ENCODE results near the gene MPZL3. TPM values are rescaled to one million over a fixed set of nuclear protein-coding genes. Genes with fewer than 3 reads are reported as not detected.
A peak's percentile ranks its signal among the peaks of the same experiment; 100 is the strongest.

Gene MPZL3
- total RNA-seq, 2 donors from 2014 or later = 1.0 to 1.1 TPM

DNA sequence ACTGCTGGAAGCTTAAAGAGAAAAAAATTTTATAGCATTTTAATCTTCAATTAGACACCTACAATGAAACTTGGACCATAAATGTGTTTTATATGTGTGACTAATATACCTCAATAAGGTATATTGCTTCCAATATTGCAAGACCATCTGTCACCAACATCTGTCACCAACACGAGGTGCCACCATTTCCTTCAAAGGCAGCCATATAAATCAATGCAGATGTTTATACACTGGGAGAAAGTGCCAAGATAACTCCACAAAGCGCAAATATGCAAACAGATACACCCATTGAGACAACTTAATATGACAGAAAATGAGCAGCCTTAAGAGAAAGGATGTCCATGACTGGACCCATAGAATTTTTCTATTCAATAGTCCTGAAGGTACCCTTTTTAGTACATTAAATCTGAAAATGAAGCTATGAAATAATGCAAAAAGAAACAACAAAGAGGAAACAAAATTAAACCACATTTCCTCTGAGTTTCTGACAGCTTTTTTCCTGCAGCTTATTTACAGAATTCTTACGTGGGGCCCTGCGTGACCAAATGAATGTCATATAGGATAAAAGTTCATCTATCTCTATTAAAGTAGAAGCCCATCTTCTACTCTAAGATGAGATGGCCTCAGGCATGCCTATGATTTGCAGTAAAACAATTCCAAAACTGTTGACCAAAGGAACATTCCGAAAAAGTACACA lies 12.5 kb downstream of the MPZL3 start:
- DNase-seq = no peak
- no peak for ATAC-seq
- intact Hi-C loops (cut with DNase I) = no loop called here

DNA sequence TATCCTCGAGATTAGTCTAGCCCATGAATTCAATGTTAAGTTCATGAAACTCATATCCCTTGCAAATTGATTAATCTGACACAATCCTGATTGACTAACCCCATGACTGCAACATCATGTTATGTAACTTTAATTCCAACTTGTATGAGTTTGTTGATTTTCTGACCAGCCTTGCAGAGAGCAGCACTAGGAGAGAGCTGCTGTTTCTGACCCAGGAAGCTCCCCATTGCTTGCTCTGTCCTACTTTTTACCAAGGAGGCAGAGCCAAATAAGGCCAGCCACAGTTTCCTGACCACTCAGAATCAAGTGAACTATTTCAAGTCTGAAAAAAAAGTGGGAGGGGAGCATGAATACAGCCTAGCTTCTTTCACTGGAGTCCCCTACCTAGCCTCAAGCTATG lies 13.2 kb downstream of the MPZL3 start:
- DNase-seq = no peak
- intact Hi-C loops (cut with DNase I) = no loop called here
- ATAC-seq = no peak

DNA sequence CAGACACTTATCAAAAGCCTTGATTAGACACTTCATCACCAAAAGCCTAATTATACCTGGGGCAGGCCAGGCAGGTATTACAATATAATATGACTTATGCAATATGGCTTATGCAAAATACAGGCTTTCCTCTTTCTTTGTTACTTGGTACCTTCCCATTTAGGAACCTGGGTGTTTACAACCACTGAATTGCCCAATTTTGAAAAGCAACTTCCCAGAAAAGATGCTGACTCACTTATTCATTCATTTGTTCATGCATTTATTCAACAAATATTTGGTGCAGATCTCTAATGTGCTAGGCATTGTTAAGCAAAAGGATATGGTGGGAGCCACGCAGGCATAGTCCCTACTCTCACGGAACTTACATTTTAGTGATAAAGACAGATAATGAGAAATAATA lies 13.7 kb downstream of the MPZL3 start:
- no peak for ATAC-seq
- no peak for DNase-seq
- intact Hi-C loops (cut with DNase I) = no loop called here

DNA sequence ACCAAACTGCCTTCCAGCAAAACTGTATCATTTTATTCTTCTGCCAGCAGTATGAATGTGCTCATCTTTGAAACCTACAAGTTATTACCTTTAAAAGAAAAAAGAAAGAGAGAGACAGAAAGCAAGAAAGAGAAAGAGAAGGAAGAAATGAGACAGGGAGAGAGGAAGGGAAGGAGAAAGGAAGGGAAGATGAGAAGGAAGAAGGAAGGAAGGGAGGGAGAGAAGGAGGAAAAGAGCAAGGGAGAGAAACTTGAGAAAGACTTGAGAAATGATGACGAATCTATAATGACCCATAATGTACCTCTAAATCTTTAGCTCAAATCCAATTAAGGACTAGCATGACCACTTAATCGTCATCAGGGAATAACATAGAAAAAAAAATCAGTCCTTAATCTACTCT lies 16.0 kb downstream of the MPZL3 start:
- DNase-seq = no peak
- no peak for ATAC-seq
- intact Hi-C loops (cut with DNase I) = no loop called here

DNA sequence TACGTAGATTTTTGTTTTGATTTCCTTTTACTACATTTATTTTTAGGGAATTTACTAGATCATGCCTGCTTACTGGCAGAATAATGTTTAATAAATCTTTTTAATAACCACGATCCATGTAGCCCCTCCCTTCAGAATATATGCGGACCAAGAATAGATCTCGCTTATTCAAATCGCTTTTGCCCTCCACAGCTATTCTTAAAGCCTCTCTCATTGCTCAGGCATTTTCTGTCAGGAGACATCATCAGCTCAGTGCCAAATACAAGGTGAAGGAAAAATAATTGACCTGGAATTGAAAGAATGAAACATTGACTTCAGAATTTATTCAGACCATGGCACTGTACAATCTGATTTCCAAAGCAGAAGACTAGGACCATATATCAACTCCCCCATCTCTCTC lies 17.3 kb downstream of the MPZL3 start:
- ATAC-seq (no peak), DNase-seq (no peak)
- intact Hi-C loops (cut with DNase I) = no loop called here

DNA sequence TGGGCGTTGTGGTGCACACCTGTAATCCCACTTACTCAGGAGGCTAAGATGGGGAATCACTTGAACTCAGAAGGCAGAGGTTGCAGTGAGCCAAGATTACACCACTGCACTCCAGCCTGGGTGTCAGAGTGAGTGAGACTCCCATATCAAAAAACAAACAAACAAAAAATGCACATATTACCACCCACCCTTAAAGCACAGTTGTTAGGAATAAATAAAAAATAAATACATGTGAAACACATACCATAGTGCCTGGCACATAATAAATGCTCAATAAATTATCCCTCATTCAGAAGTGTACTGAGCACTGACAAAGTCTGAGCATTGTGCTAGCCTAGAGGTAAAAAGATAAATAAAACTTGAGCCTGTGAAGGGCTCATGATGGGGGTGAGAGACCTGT lies 18.3 kb downstream of the MPZL3 start:
- intact Hi-C loops (cut with DNase I) = no loop called here
- DNase-seq (no peak), ATAC-seq (no peak)

DNA sequence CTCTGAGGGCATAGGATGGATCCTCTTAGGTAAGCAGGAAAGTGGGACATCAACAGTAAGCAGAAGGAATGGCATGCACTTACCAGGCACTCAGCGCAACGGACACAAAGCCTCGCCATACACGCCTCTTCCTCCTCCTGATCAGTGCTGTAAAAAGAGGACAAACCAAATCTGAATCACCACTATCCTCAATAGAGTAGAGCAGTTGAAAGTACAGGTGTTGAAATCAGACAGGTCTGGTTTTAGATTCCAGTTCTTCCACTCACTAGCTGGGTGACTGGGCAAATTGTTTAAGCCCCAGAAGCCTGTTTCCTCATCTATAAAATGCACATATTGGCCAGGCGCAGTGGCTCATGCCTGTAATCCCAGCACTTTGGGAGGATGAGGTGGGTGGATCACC lies 18.8 kb downstream of the MPZL3 start:
- DNase-seq = no peak
- intact Hi-C loops (cut with DNase I) = no loop called here
- no peak for ATAC-seq

DNA sequence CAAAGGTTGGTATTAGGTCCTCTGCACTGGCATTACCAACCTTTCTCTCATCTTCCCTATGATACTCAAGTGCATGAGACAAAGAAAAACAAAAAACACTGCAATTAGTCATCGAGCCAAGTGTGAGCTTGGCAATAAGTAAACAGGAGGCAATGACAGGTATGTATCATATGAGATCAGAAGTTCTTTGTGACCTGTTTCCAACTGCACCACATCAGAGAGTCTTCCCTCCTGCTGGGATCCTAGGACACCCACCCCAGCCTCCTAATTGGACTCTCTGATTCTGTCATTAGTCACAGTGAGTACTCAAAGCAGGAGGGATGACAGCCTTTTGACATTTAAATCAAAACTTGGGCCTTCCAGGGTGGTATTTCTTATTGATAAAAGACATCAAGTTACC lies 19.5 kb downstream of the MPZL3 start:
- intact Hi-C loops (cut with DNase I) = no loop called here
- DNase-seq (no peak), ATAC-seq (no peak)

DNA sequence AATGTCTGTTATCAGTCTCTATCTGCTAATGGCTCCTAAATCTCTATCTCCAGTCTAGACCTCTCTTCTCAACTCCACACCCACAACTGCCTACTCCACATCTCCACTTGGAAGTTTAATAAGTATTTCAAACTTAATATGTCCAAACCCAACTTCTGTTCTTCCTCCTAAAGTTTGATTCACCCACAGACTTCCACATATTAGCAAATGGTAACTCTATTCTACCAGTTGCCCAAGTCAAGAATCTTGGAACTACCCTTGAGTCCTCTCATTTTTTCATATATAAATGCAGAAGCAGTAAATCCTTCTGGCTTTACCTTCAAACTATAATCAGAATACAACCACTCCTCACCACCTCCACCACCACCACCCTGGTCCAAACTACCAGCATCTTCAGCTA lies 20.7 kb downstream of the MPZL3 start:
- ATAC-seq (no peak), DNase-seq (no peak)
- intact Hi-C loops (cut with DNase I) = no loop called here

DNA sequence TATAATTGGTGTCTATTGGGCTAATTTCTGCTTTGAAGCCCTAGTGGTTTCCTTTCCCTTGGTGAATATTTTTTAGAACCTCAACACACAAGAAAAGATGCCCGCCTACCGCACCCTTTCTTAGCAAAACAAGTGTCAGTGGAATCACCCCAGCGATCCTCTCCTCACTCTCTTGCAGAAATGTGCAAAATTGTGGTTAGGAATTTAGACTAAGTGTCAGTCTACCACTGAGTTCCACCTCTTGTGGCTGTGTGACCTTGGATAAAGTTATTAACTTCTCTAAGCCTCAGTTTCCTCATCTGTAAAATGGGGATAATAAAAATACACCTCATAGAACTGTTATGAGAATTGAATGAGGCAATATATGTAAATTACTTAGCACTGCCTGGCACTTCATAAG lies 22.1 kb downstream of the MPZL3 start:
- intact Hi-C loops (cut with DNase I) = no loop called here
- ATAC-seq (no peak), DNase-seq (no peak)

DNA sequence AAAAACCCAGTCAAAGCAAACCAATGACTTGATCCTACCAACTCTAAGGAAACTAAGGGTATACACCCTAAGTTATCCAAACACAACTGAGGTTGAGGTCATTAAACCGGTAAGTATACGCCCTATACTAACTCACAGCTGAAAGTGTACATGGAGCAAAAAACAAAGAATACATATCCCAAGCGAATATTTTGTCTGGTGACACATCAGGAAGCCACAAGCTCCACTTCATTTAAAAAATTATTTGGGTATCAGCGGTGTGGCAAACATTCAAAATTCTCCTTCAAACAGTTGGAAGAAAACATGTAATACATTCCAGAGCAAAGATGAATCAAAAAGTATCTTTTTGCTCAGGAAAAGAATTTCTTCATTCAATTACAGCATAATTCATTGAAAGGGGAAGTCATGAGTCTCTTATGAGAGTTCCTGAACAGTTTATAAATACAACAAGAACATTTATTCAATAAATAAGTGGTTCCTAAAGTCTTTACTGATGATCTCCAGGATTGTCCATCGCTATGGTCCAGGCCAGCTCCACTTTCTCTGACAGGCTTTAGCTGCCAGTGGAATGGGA lies 22.8 kb downstream of the MPZL3 start:
- no peak for DNase-seq
- no peak for ATAC-seq
- intact Hi-C loops (cut with DNase I) = no loop called here

DNA sequence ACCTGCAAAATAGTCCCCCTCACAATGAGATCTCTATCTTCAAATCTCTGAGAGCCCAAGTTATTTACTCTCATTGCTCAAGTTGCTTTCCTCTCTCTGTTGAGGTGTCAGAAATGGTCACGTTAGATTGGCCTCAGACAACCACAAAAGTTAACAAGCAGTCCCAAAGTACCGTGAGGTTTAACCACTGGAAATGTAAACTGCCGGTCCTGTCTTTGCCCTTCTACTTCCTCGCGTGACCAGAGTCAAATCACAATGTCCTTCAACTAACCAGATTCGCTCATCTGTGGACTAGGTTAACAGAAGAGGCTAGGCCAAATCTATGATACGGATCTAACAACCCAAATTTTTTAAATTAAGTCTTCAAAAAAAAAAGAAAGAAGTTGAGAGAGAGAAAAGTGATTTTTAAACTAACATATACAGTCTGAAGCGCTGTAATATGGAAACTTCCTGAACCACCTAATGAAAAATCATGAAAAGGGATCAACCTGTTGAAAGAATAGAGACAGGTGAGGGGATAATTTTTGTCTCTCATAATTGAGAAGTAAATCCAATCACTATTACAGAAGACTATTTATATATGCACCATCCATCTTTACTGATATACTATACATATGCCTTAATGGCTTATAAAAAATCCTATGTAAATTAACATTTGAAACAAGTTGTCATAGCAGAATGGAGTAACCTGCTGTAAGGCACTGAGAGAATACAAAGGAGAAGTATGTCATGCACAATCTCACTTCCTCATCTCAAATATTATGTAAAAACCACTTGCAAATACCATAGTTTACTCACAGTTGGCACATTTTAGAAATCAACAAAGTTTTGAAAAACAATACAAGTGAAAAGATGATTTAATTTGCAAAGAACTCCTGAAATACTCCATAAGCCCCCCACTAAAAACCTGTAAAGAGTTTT lies 24.0 kb downstream of the MPZL3 start:
- intact Hi-C loops (cut with DNase I) = no loop called here
- DNase-seq = no peak
- peak; percentile 21 to 42 for ATAC-seq

DNA sequence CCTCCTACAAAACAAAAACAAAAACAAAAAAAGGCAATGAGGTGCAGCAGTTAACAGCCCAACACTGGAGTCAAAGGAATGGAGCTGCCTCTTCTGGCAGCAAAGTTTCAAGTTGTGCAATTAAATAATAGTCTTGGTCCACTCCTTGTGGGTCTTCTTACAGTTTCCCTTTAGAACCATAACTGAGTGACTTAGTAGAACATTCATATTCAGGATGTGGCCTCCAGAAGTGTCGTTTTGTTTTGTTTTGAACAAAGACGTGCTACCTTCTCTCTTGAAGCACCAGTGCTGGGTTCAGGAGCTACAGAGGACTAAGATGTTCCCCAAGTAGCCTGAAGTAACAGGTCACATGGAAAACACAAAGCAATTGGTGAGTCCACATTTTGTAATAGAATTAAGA lies 25.4 kb downstream of the MPZL3 start:
- DNase-seq (no peak), ATAC-seq (no peak)
- intact Hi-C loops (cut with DNase I) = no loop called here

DNA sequence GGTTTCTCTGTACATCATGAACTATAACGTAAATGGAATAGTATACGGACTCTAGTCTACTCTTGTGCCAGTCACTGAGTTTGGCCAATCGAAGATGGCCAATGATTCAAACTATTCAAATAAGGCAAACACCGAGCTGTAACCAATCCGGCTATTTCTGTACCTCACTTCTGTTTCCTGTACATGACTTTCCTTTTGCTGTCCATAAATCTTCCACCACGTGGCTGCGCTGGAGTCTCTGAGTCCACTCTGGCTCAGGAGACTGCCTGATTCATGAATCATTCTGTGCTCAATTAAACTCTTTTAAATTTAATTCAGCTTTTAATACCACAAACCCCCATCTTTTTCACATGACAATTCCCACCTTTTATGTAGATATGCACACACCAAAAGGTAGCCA lies 25.9 kb downstream of the MPZL3 start:
- DNase-seq = no peak
- no peak for ATAC-seq
- intact Hi-C loops (cut with DNase I) = no loop called here

DNA sequence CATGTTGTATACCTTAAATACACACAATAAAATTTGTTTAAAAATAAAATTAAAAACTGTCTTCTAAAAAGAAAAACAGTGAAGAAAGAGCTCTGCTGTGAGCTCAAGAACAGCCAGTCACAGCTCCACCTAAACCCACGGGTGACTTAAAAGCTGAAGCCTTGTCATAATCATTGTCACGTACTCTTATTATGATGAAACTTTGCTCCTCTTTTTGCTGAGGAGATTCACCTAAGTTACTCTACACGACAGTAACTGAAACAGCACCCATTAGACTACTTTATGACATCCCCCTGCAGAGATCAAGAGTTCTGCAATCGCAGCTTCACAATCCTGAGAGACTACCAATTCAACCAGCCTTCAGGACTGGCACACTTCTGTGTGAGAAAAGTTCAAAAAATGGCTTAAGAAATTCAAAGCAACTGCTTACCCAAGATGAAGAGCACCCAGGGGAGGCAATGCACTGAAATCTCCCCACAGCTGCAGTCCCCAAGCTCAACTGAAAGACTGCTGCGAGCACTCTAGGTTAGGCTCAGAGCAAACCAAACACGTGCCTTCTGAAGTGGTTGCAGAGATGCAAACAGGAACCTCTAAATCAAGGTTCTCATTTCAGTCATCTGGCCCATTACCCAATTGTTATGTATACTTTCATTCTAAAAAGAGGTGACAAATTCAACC lies 27.5 kb downstream of the MPZL3 start, which contains the start of gene JAML:
Gene JAML, minus strand, starts transcription at position 501 of the 678 bp plus-strand sequence. CDS start 10,145 bp downstream, outside the sequence.
- DNase-seq (no peak), ATAC-seq (peak; percentile 51 to 80)
- intact Hi-C loops (cut with DNase I) = no loop called here

DNA sequence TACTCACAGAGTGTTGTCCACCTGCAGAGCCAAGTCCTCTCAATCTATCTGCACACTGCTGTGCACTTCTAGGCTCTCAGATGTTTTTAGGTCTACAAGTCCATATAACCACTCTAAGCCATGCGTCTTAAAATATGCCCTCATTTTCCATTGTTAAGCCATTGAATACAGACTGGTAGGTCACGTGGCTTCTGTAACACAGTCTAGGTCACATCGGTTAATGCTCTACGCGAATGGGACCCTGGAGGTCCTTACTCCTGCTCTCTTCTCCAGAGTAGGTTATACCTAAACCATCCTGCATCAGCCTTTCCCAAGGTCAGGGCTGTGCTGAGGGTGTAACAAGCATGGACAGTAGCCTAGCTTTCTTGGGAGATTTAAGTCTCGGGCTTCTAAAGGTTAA lies 28.2 kb downstream of the MPZL3 start:
- intact Hi-C loops (cut with DNase I) = no loop called here
- ATAC-seq (peak in 1 of 2 donors; percentile 21), DNase-seq (no peak)

DNA sequence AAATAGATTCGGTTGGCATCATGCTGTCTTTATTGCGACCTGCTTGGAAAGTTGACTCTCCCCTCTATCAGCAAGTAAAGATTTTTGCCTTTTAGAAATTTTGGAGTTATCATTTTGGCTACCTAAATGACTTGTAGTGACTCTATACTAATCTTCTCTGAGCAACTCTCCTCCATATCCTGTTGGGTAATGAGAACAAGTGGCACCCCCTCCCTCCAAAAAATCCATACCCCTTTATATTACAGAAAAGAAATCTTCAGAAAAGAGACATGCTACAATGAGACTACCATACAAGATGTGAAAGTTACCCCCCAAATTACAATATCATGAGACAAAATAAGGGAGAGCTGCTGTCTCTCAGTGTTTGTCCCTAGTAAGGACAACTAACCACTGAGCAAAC lies 28.6 kb downstream of the MPZL3 start:
- DNase-seq = no peak
- intact Hi-C loops (cut with DNase I) = no loop called here
- ATAC-seq = no peak

DNA sequence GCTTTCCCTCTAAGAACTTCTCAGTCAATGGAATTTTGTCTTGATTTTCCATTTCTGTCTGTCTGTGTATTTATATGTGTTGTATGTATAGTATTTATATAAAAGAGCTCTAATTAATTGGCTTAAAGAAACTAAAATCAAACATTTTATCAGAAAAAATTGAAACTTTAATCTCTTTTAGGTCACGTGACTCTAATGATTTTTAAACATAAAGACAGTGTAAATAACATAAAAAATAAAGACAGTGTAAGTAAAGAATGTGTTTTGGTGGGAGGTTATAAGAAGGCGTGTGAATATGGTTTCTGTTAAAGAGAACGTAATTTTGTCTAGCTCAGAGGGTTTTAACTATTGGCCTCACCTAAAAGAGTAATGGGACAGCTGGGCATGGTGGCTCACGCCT lies 29.7 kb downstream of the MPZL3 start:
- DNase-seq (no peak), ATAC-seq (no peak)
- intact Hi-C loops (cut with DNase I) = no loop called here

DNA sequence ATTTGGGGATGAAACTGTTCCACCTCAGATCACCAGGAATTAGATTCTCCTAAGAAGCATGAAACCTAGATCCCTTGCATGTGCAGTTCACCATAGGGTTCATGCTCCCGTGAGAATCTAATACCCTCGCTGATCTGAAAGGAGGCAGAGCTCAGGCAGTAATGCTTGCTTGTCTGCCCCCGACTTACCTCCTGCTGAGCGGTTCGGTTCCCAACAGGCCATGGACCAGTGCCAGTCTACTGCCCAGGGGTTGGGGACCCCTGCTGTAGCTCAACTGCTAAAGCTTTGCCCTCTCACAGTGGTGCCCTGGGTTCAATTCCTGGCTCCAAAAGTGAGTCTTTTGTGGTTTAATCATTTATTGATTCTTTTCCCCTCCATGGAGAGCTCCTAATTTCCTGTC lies 30.7 kb downstream of the MPZL3 start:
- ATAC-seq = no peak
- no peak for DNase-seq
- intact Hi-C loops (cut with DNase I) = no loop called here

DNA sequence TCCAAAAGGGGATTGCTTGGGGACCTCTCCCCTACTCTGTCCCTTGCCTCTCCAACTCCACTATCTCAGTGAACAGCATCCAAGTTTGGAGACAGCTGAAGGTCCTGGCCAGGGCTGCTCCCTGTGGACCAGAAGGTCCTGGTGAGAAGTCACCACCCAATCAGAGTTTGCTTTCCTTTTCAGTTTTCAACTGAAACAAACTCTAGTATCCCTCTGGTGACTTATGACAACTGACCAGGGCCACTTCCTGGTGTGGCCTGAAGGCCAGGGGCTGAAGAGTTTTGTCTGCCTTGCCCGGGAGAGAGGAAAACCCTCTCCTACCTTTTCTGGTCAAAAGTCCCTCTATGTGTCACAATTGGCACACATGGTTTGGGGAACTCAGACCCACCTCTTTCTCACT lies 32.4 kb downstream of the MPZL3 start:
- DNase-seq (no peak), ATAC-seq (peak in 1 of 2 donors; percentile 57)
- intact Hi-C loops (cut with DNase I) = no loop called here

All from left cardiac atrium (tissue), 4 donors.